ENCODE data around the gene ADNP.

ADNP gene

DNA sequence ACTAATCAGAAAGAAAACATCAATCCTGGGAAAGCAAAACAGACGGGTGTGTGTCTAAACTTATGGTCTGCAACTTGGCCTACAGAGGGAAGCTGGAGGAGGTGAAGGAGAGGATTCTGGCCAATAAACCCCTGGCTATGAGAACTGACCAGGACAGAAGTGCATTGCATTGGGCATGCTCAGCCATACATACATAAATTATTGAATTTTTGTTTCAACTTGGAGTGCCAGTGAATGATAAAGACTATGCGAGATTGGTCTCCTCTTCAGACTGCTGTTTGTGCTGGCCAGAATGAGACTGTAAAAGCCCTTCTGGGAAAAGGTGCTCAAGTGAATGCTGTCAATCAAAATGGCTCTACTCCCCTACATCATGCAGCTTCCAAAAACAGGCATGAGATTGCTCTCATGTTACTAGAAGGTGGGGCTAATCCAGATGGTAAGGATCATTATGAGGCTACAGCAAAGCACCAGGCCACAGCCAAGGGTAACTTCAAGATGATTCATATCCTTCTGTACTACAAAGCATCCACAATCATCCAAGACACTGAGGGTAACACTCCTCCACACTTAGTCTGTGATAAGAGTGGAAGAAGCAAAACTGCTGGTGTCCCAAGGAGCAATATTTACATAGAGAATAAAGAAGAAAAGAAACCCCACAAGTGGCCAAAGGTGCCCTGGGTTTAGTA, 17.4 kb downstream of the ADNP start:
- CTCF ChIA-PET = interaction anchor here (0.6 to 1.1 kb wide), 3 partner anchors 16 to 245 kb away, joined by 3 to 4 read pairs (median 3); partner anchors contain the start of gene ADNP
- no peak overlapping the region for H3K27ac ChIP-seq
- TF ChIP-seq, protein P1, sequence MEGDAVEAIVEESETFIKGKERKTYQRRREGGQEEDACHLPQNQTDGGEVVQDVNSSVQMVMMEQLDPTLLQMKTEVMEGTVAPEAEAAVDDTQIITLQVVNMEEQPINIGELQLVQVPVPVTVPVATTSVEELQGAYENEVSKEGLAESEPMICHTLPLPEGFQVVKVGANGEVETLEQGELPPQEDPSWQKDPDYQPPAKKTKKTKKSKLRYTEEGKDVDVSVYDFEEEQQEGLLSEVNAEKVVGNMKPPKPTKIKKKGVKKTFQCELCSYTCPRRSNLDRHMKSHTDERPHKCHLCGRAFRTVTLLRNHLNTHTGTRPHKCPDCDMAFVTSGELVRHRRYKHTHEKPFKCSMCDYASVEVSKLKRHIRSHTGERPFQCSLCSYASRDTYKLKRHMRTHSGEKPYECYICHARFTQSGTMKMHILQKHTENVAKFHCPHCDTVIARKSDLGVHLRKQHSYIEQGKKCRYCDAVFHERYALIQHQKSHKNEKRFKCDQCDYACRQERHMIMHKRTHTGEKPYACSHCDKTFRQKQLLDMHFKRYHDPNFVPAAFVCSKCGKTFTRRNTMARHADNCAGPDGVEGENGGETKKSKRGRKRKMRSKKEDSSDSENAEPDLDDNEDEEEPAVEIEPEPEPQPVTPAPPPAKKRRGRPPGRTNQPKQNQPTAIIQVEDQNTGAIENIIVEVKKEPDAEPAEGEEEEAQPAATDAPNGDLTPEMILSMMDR (conservative IDR thresholded peaks at IDR 0.05; ENCODE audit: low read depth) = no peak
- peak; percentile 66 for DNase-seq (ENCODE audit: low spot score)
- POLR2A ChIA-PET (ENCODE audit: low non-redundant PET) = no interaction called here

DNA sequence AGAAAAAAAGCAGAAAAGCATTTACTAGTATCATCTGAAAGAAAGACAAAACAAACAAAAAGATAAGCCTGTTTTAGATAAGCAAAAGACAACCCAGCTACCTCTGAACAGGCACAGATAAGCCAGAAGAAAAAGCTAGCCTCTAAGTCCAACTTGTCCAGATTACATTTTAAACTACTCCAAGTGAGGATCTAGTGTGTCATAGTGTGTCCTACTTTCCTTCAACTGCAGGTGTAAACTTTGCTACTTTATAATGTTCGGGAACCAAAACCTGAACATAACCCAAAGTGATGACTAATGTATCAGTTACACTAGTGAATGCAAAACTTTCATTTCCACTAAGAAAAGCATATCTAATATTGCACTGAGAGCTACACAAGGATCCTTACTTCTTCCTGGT, 19.5 kb downstream of the ADNP start:
- no peak overlapping the region for H3K27ac ChIP-seq
- CTCF ChIA-PET = interaction anchor here (0.7 to 5.9 kb wide), 2 partner anchors 17 to 117 kb away, joined by 3 to 21 read pairs; partner anchors contain the start of gene BCAS4
- TF ChIP-seq, protein P1 (conservative IDR thresholded peaks at IDR 0.05; ENCODE audit: low read depth) = no peak
- DNase-seq (ENCODE audit: low spot score) = no peak
- POLR2A ChIA-PET (ENCODE audit: low non-redundant PET) = no interaction called here

DNA sequence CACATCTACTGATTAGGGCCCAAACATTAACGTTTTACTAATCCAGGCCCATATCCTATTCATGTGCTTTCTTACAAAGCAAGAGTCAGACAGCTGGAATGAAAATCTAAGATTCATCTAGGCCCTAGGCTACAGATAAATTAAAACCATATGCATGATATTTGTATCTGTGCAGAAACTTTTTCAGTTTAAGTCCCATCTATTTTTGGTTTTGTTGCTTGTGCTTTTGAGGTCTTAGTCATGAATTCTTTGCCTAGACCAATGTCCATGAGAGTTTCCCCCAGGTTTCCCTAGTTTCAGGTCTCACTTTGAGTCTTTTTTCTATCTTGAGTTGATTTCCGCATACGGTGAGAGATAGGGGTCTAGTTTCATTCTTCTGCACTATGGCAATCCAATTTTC, 20.2 kb downstream of the ADNP start:
- CTCF ChIA-PET = interaction anchor here (0.7 to 5.9 kb wide), 3 partner anchors 16 to 116 kb away, joined by 3 to 21 read pairs (median 7); partner anchors contain the start of gene BCAS4
- POLR2A ChIA-PET (ENCODE audit: low non-redundant PET) = no interaction called here
- DNase-seq (ENCODE audit: low spot score) = no peak
- TF ChIP-seq, protein P1 (conservative IDR thresholded peaks at IDR 0.05; ENCODE audit: low read depth) = no peak
- no peak overlapping the region for H3K27ac ChIP-seq

DNA sequence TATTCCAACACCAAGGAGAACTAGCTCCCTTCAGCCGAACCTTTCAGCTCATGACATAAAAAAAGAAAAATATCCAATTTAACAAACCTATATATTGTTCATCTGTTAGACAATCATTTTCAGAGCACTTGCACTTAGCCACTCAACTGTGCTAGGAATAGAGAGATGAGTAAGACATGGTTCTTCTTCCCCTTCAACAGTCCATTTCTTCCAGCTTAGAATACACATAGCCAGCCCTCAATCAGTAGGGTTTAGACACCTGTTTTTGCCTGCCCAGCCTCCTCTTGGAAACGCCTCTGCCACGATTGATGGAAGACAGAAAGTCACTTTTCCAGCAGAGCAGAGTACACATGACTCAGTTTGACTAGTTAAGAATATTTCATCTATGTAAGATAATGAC, 21.8 kb downstream of the ADNP start:
- TF ChIP-seq, protein P1 (conservative IDR thresholded peaks at IDR 0.05; ENCODE audit: low read depth) = no peak
- no peak for DNase-seq (ENCODE audit: low spot score)
- H3K27ac ChIP-seq = no peak overlapping the region
- ChIA-PET POLR2A (ENCODE audit: low non-redundant PET) (interaction anchor here (0.6 kb wide), 1 partner anchor 179 kb away, joined by 4 read pairs; no protein-coding TSS in a partner anchor), CTCF (interaction anchor here (0.5 to 5.9 kb wide), 8 partner anchors 15 to 243 kb away, joined by 3 to 21 read pairs (median 4); partner anchors contain the start of gene BCAS4)

DNA sequence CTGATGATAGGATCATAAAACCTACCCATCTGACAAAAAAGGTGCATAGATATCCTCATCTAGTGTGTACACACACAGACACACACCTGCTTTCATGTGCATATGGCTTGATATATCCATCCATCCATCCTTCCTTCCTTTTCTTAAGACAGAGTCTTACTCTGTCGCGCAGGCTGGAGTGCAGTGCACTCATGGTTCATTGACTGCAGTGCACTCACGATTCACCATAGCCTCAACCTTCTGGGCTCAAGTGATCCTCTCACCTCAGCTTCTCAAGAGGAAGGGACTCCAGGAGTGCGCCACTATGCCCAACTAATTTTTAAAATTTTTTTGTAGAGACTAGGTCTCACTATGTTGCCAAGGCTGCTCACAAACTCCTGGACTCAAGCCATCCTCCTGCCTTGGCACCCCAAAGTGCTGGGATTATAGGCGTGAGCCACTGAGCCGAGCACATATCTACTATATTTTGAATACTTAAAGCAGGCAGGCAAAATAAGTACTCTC, 27.1 kb downstream of the ADNP start:
- ChIA-PET CTCF (interaction anchor here (1.3 kb wide), 1 partner anchor 109 kb away, joined by 5 read pairs; the partner anchor contains the start of gene BCAS4), POLR2A (ENCODE audit: low non-redundant PET) (no interaction called here)
- DNase-seq (ENCODE audit: low spot score) = no peak
- no peak overlapping the region for H3K27ac ChIP-seq
- TF ChIP-seq, protein P1 (conservative IDR thresholded peaks at IDR 0.05; ENCODE audit: low read depth) = no peak

DNA sequence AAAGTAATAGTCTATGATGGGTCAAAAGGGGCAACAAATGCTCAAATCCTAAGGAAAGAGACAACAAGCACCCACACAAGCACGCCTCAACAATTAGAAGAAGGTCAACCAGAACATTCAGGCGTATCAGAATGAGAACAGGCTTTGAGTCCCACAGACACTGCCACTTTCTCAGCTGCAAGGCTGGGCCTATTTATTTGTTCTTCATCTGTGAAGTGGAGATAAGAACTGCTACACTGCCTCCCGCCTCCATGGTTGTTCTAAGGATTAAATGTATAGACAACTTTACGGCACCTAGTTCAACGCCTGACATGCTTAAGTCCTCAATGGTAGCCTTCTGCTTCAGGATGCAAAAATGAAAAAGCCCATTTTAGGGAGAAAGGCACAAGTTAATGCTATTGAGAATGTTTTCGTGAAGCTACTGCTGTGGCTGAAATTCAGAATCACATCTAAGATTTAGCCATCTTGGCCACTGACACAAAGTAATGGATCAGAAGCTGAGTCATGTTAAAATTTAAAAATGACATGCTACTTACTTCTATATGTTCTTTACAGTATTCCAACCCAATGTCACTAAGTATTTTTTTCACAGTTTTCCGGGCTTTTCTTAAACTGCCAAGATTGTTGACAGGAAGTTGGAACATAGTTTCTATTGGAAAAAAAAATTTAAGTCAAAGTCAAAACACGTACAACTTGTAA, 27.7 kb downstream of the ADNP start:
- CTCF ChIA-PET = interaction anchor here (0.6 to 1.5 kb wide), 3 partner anchors 13 to 597 kb away, joined by 3 to 5 read pairs (median 4); partner anchors contain the start of gene BCAS4
- no peak for DNase-seq (ENCODE audit: low spot score)
- POLR2A ChIA-PET (ENCODE audit: low non-redundant PET) = no interaction called here
- TF ChIP-seq, protein P1 (conservative IDR thresholded peaks at IDR 0.05; ENCODE audit: low read depth) = no peak
- no peak overlapping the region for H3K27ac ChIP-seq

All from RWPE1 (cell line).